Endothelial cell of umbilical vein (primary cell): ENCODE results near the gene SORCS3.
"Not testable (repeated sequence)": the region's sequence is repeated elsewhere in the genome, so short reads cannot be mapped to it uniquely, and the experiment has no call there.

ENCODE experiments used
- POLR2A ChIP-seq: IDR thresholded peaks from 2 replicates; pipeline ENCODE4 v1.6.1; 2012; ENCODE audit warnings: low read depth, mild to moderate bottlenecking, control low read depth, low read length
- POLR2AphosphoS5 ChIP-seq: IDR thresholded peaks from 2 replicates; pipeline ENCODE4 v1.6.1; 2012; ENCODE audit warnings: low read depth, mild to moderate bottlenecking, control low read depth, low read length, moderate library complexity; ENCODE audit not compliant: insufficient read depth
- TF ChIP-seq, protein P1 (sequence below), 2 donors: IDR thresholded peaks; 1 replicate in 1 of 2; 2 replicates in 1 of 2; pipeline ENCODE4 v1.5.1; 2011; ENCODE audit warnings: low read length in 2 of 2, mild to moderate bottlenecking in 2 of 2, moderate library complexity in 2 of 2, control low read depth in 1 of 2, inconsistent platforms in 1 of 2, low read depth in 1 of 2; ENCODE audit not compliant: insufficient read depth in 1 of 2; ENCODE audit errors: extremely low read depth in 1 of 2

DNA sequence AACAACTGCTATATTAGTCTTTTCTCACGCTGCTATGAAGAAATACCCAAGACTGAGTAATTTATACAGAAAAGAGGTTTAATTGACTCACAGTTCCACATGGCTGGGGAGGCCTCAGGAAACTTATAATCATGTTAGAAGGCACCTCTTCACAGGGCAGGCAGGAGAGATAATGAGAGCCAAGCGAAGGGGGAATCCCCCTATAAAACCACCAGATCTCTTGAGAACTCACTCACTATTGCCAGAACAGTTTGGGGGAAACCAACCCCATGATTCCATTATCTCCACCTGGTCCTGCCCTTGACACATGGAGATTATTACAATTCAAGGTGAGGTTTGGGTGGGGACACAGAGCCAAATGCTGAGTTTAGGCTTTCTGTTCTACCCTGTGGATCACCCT, 89.5 kb downstream of the SORCS3 start:
- TF ChIP-seq, protein P1, sequence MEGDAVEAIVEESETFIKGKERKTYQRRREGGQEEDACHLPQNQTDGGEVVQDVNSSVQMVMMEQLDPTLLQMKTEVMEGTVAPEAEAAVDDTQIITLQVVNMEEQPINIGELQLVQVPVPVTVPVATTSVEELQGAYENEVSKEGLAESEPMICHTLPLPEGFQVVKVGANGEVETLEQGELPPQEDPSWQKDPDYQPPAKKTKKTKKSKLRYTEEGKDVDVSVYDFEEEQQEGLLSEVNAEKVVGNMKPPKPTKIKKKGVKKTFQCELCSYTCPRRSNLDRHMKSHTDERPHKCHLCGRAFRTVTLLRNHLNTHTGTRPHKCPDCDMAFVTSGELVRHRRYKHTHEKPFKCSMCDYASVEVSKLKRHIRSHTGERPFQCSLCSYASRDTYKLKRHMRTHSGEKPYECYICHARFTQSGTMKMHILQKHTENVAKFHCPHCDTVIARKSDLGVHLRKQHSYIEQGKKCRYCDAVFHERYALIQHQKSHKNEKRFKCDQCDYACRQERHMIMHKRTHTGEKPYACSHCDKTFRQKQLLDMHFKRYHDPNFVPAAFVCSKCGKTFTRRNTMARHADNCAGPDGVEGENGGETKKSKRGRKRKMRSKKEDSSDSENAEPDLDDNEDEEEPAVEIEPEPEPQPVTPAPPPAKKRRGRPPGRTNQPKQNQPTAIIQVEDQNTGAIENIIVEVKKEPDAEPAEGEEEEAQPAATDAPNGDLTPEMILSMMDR (IDR thresholded peaks at IDR 0.05; ENCODE audit: extremely low read depth in 1 of 2, insufficient read depth in 1 of 2, low read depth in 1 of 2, low read length in 2 of 2), result not testable (repeated sequence)
- TF ChIP-seq POLR2A, POLR2AphosphoS5: not testable (repeated sequence)
